Transverse colon (tissue), 4 donors: ENCODE measurements around the gene CDH6. TPM values are rescaled to one million over a fixed set of nuclear protein-coding genes. Genes with fewer than 3 reads are reported as not detected.

Experiments
- DNase-seq: peaks from one replicate; pipeline ENCODE4 v3.0.0-alpha.2; 2019
- H3K27ac ChIP-seq, 4 donors: fragments of 200-600 bp; sonication (generic); 2 replicates each; pipeline ENCODE4 v1.5.1; 2016 to 2018; ENCODE audit warnings: inconsistent platforms in 4 of 4
- H3K27me3 ChIP-seq: fragments of 200-600 bp; sonication (generic); 2 replicates; pipeline ENCODE4 v1.5.1; 2017; ENCODE audit warnings: inconsistent platforms
- H3K36me3 ChIP-seq, 4 donors: fragments of 200-600 bp; sonication (generic); 2 replicates each; pipeline ENCODE4 v1.5.1; 2017 to 2019; ENCODE audit warnings: inconsistent platforms in 4 of 4
- H3K4me1 ChIP-seq, 4 donors: fragments of 200-600 bp; sonication (generic); 2 replicates each; pipeline ENCODE4 v1.5.1; 2017 to 2020; ENCODE audit warnings: inconsistent platforms in 4 of 4
- H3K4me3 ChIP-seq, 4 donors: fragments of 200-600 bp; sonication (generic); 1 replicate in 1 of 4; 2 replicates in 3 of 4; pipeline versions ENCODE4 v1.5.1 to v1.6.1; 2017 to 2019; ENCODE audit warnings: inconsistent platforms in 4 of 4
- H3K9me3 ChIP-seq, 2 donors: fragments of 200-600 bp; sonication (generic); 2 replicates each; pipeline ENCODE4 v1.5.1; 2017 to 2019; ENCODE audit warnings: inconsistent platforms in 2 of 2
- CTCF ChIP-seq, 5 experiments: fragments of 200-600 bp in 3 of 5; fragments of 450-650 bp in 2 of 5; sonication (generic) in 3 of 5; IDR thresholded peaks; 1 replicate in 2 of 5; 2 replicates in 3 of 5; pipeline ENCODE4 v1.5.1; 2016 to 2017; ENCODE audit warnings: antibody characterized with exemption in 5 of 5, inconsistent platforms in 3 of 5, mild to moderate bottlenecking in 2 of 5, moderate library complexity in 1 of 5
- EP300 ChIP-seq: sonication (generic); formaldehyde crosslinking; IDR thresholded peaks from one replicate; pipeline ENCODE4 v1.6.1; 2017; ENCODE audit warnings: antibody characterized with exemption, low read depth
- POLR2A ChIP-seq: fragments of 450-650 bp; IDR thresholded peaks from one replicate; pipeline ENCODE4 v1.6.1; 2016; ENCODE audit warnings: antibody characterized with exemption, mild to moderate bottlenecking, moderate library complexity
- POLR2AphosphoS5 ChIP-seq, 3 donors: sonication (generic); formaldehyde crosslinking; IDR thresholded peaks; one replicate each; pipeline ENCODE4 v1.6.1; 2016; ENCODE audit warnings: antibody characterized with exemption in 3 of 3
- WGBS, 2 donors: methylation state at CpG; one replicate each; pipeline ENCODE4 v1.1.5; 2018; ENCODE audit warnings: low coverage in 1 of 2; 5-methylcytosine and 5-hydroxymethylcytosine counted together
- in situ Hi-C, 4 donors: fragments of 200-750 bp; cut with MboI; loops; one replicate each; pipeline versions ENCODE4 v1.15.0 to v1.15.1; 2017; ENCODE audit warnings: low sequenced_read_pairs in 3 of 4, low pct_ligation_motif_present in 1 of 4, low pct_unique_long_range_greater_than_20kb in 1 of 4
- intact Hi-C: fragments of 100-400 bp; cut with DNase I; formaldehyde crosslinking; loops from one replicate; pipeline ENCODE4 v1.15.1; 2023; ENCODE audit warnings: low total_unique reads
- total RNA-seq, 4 donors: library from RNA; depleted of rRNA; stranded (reverse); fragments of >200 nt; gene quantifications; one replicate each; pipeline ENCODE4 v1.1.0, GENCODE V29; 2016

The CDH6 gene
- total RNA-seq, 4 donors from 2014 or later: 0.60 to 1.2 (median 0.93) TPM

GRCh38 chr5:31197183-31197582 lies 3.7 kb downstream of the CDH6 start:
- H3K4me1 ChIP-seq: peaks cover 4 to 26% (median 13%) of the 10 kb centered on the region in 4 donors
- no peak overlapping the region for H3K4me3 ChIP-seq
- DNase-seq: no peak
- 48 to 71% methylated on average over 1 of the region's 1 CpG for WGBS, 2 donors
- no peak for TF ChIP-seq CTCF (IDR thresholded peaks at IDR 0.05)
- no peaks in the 10 kb centered on the region for H3K9me3 ChIP-seq
- intact Hi-C loops (no loop called here), in situ Hi-C loops (no loop called here)
- H3K27me3 ChIP-seq: peaks cover 56% of the 10 kb centered on the region
- no peak overlapping the region for H3K27ac ChIP-seq
- no peaks in the 10 kb centered on the region for H3K36me3 ChIP-seq

- no peak for TF ChIP-seq POLR2AphosphoS5 (IDR thresholded peaks at IDR 0.05)
- in situ Hi-C loops (no loop called here), intact Hi-C loops (no loop called here)
- no peak for DNase-seq
- Histone ChIP-seq H3K9me3 (no peaks in the 10 kb centered on the region), H3K27me3 (no peaks in the 10 kb centered on the region), H3K4me3 (no peak overlapping the region), H3K36me3 (no peaks in the 10 kb centered on the region), H3K4me1 (no peaks in the 10 kb centered on the region), H3K27ac (no peak overlapping the region)
- 46 to 70% methylated on average over 1 of the region's 1 CpG for WGBS, 2 donors
Measured at GRCh38 chr5:31204958-31205357, 11.5 kb downstream of the CDH6 start.

- no peak for DNase-seq
- in situ Hi-C loops (no loop called here), intact Hi-C loops (no loop called here)
- WGBS, 2 donors: 80 to 89% methylated on average over 3 to 6 of the region's 6 CpGs
- H3K4me3 ChIP-seq: no peak overlapping the region
- H3K4me1 ChIP-seq: no peaks in the 10 kb centered on the region
- H3K36me3 ChIP-seq: no peaks in the 10 kb centered on the region
- no peaks in the 10 kb centered on the region for H3K27me3 ChIP-seq
- TF ChIP-seq POLR2A (no peak), EP300 (no peak), CTCF (IDR thresholded peaks at IDR 0.05) (no peak), POLR2AphosphoS5 (IDR thresholded peaks at IDR 0.05) (no peak)
- no peak overlapping the region for H3K27ac ChIP-seq
- no peaks in the 10 kb centered on the region for H3K9me3 ChIP-seq
Measured at GRCh38 chr5:31208043-31208442, 14.6 kb downstream of the CDH6 start.

- Histone ChIP-seq H3K4me3 (no peak overlapping the region), H3K36me3 (no peaks in the 10 kb centered on the region), H3K27me3 (no peaks in the 10 kb centered on the region), H3K27ac (no peak overlapping the region), H3K9me3 (no peaks in the 10 kb centered on the region), H3K4me1 (no peaks in the 10 kb centered on the region)
- intact Hi-C loops: no loop called here
- TF ChIP-seq CTCF (IDR thresholded peaks at IDR 0.05) (no peak), EP300 (no peak), POLR2A (no peak), POLR2AphosphoS5 (IDR thresholded peaks at IDR 0.05) (no peak)
- no peak for DNase-seq
- WGBS, 2 donors: 64 to 75% methylated on average over 3 of the region's 3 CpGs
- in situ Hi-C loops: no loop called here
Measured at GRCh38 chr5:31209334-31209733, 15.8 kb downstream of the CDH6 start.

GRCh38 chr5:31211098-31211497 lies 17.6 kb downstream of the CDH6 start:
- in situ Hi-C loops (no loop called here), intact Hi-C loops (no loop called here)
- H3K27ac ChIP-seq: no peak overlapping the region
- no peaks in the 10 kb centered on the region for H3K9me3 ChIP-seq
- TF ChIP-seq POLR2AphosphoS5 (IDR thresholded peaks at IDR 0.05): no peak
- no peak for TF ChIP-seq EP300
- no peak for TF ChIP-seq CTCF (IDR thresholded peaks at IDR 0.05)
- no peak for TF ChIP-seq POLR2A
- H3K36me3 ChIP-seq: no peaks in the 10 kb centered on the region
- no peak for DNase-seq
- no peaks in the 10 kb centered on the region for H3K27me3 ChIP-seq
- no peaks in the 10 kb centered on the region for H3K4me1 ChIP-seq
- no peak overlapping the region for H3K4me3 ChIP-seq
